BLaER1 treated with 17β-estradiol and CSF1 and Interleukin-3, amounts not matched to agents 10 nM and 100 nM (cell line): ENCODE data around the gene BSN.
"Not testable (repeated sequence)": the region's sequence is repeated elsewhere in the genome, so short reads cannot be mapped to it uniquely, and the experiment has no call there.

Experiments
- H3K27ac ChIP-seq, 11 experiments: shearing (Covaris generic); formaldehyde crosslinking; 2 replicates each; pipeline ENCODE4 v1.8.1; 2022
- H3K27me3 ChIP-seq, 11 experiments: shearing (Covaris generic); formaldehyde crosslinking; 2 replicates each; pipeline ENCODE4 v1.8.1; 2022
- H3K36me3 ChIP-seq, 11 experiments: shearing (Covaris generic); formaldehyde crosslinking; 2 replicates each; pipeline ENCODE4 v1.8.1; 2022
- H3K4me1 ChIP-seq, 10 experiments: shearing (Covaris generic); formaldehyde crosslinking; 2 replicates each; pipeline ENCODE4 v1.8.1; 2022
- H3K4me2 ChIP-seq, 11 experiments: shearing (Covaris generic); formaldehyde crosslinking; 2 replicates each; pipeline ENCODE4 v1.8.1; 2022
- H3K4me3 ChIP-seq, 10 experiments: shearing (Covaris generic); formaldehyde crosslinking; 2 replicates each; pipeline ENCODE4 v1.8.1; 2022
- H3K9ac ChIP-seq, 11 experiments: shearing (Covaris generic); formaldehyde crosslinking; 2 replicates each; pipeline ENCODE4 v1.8.1; 2022
- H3K9me3 ChIP-seq, 11 experiments: shearing (Covaris generic); formaldehyde crosslinking; replicated peaks in 1 of 11; 2 replicates each; pipeline ENCODE4 v1.8.1; 2022
- H4K20me1 ChIP-seq, 11 experiments: shearing (Covaris generic); formaldehyde crosslinking; 2 replicates each; pipeline ENCODE4 v1.8.1; 2022
- Cebpa-rat ChIP-seq, 11 experiments: shearing (Covaris generic); IDR thresholded peaks; 2 replicates each; pipeline ENCODE4 v1.8.1; 2022

Gene BSN

GRCh38 chr3:49689046-49689907 is 135.0 kb downstream of the BSN start, which contains the start of the genes MST1 and RNF123:
Gene MST1 (minus strand): TSS chr3:49689474. CDS start chr3:49688691, 783 bp downstream.
Gene RNF123 (plus strand): TSS chr3:49689557. CDS start chr3:49691166, 1,609 bp downstream.
- TF ChIP-seq Cebpa-rat (IDR thresholded peaks at IDR 0.05): no peak
- H3K9me3 ChIP-seq: peaks cover 0 to 12% (median 5%) of the 10 kb centered on the region in 11 experiments; a peak in 8 of 22 replicates
- peaks cover 22 to 28% (median 25%) of the 10 kb centered on the region in 10 experiments for H3K4me1 ChIP-seq
- peak within 1 kb of the TSS; percentile 69 to 89 (median 83) for H3K27ac ChIP-seq
- H3K4me3 ChIP-seq: peak within 1 kb of the TSS; percentile 89 to 99 (median 96)
- H3K9ac ChIP-seq: peak within 1 kb of the TSS; percentile 88 to 95 (median 92)
- no peaks in the 10 kb centered on the region for H3K27me3 ChIP-seq
- peaks cover 0 to 25% (median 5%) of the 10 kb centered on the region in 11 experiments; a peak in 12 of 22 replicates for H3K36me3 ChIP-seq
- H4K20me1 ChIP-seq: peaks cover 0 to 27% (median 11%) of the 10 kb centered on the region in 11 experiments; a peak in 13 of 22 replicates
- H3K4me2 ChIP-seq: peak within 1 kb of the TSS; percentile 80 to 97 (median 92)

- H3K27me3 ChIP-seq: not testable (repeated sequence)
- Histone ChIP-seq H3K36me3 (peaks cover 0 to 18% (median 0%) of the 10 kb centered on the region in 11 experiments; a peak in 2 of 22 replicates), H4K20me1 (peaks cover 0 to 29% (median 16%) of the 10 kb centered on the region in 11 experiments; a peak in 13 of 22 replicates), H3K4me2 (peak overlapping the region; percentile 80 to 97 (median 92)), H3K9ac (peak overlapping the region; percentile 88 to 95 (median 92)), H3K4me3 (peak overlapping the region; percentile 89 to 99 (median 96)), H3K27ac (peak overlapping the region; percentile 69 to 89 (median 83)), H3K9me3 (peaks cover 0 to 12% (median 5%) of the 10 kb centered on the region in 11 experiments; a peak in 8 of 22 replicates), H3K4me1 (peaks cover 22 to 28% (median 25%) of the 10 kb centered on the region in 10 experiments)
Measured at GRCh38 chr3:49689908-49690624, 135.8 kb downstream of the BSN start.

GRCh38 chr3:49690856-49691255 is 136.6 kb downstream of the BSN start:
- peaks cover 0 to 29% (median 16%) of the 10 kb centered on the region in 11 experiments; a peak in 13 of 22 replicates for H4K20me1 ChIP-seq
- peaks cover 0 to 15% (median 0%) of the 10 kb centered on the region in 11 experiments; a peak in 1 of 22 replicates for H3K36me3 ChIP-seq
- H3K4me1 ChIP-seq: peaks cover 22 to 28% (median 25%) of the 10 kb centered on the region in 10 experiments
- H3K4me2 ChIP-seq: peak overlapping the region; percentile 80 to 97 (median 92)
- peak overlapping the region; percentile 88 to 95 (median 92); a peak in 20 of 22 replicates for H3K9ac ChIP-seq
- H3K4me3 ChIP-seq: peak overlapping the region in 4 of 10 experiments; percentile 89 to 98 (median 98); a peak in 3 of 20 replicates
- H3K27me3 ChIP-seq, H3K27ac ChIP-seq, H3K9me3 ChIP-seq: not testable (repeated sequence)

GRCh38 chr3:49691481-49691880 is 137.2 kb downstream of the BSN start:
- H3K4me3 ChIP-seq, H3K9me3 ChIP-seq, H3K27me3 ChIP-seq, H3K27ac ChIP-seq: not testable (repeated sequence)
- peaks cover 0 to 29% (median 16%) of the 10 kb centered on the region in 11 experiments; a peak in 13 of 22 replicates for H4K20me1 ChIP-seq
- peaks cover 0 to 16% (median 0%) of the 10 kb centered on the region in 11 experiments; a peak in 1 of 22 replicates for H3K36me3 ChIP-seq
- peak overlapping the region in 5 of 11 experiments; percentile 44 to 95 (median 92); a peak in 8 of 22 replicates for H3K9ac ChIP-seq
- H3K4me2 ChIP-seq: peak overlapping the region in 6 of 11 experiments; percentile 80 to 94 (median 88); a peak in 6 of 22 replicates
- H3K4me1 ChIP-seq: peaks cover 22 to 28% (median 25%) of the 10 kb centered on the region in 10 experiments

- Histone ChIP-seq H4K20me1 (peaks cover 0 to 44% (median 18%) of the 10 kb centered on the region in 11 experiments; a peak in 14 of 22 replicates), H3K9ac (peak overlapping the region in 1 of 11 experiments; percentile 8; a peak in 1 of 22 replicates), H3K4me1 (peaks cover 14 to 38% (median 33%) of the 10 kb centered on the region in 10 experiments), H3K36me3 (peaks cover 7 to 46% (median 26%) of the 10 kb centered on the region in 11 experiments; a peak in 19 of 22 replicates)
- not testable (repeated sequence) for H3K27ac ChIP-seq, H3K9me3 ChIP-seq, H3K27me3 ChIP-seq, H3K4me2 ChIP-seq, H3K4me3 ChIP-seq
Measured at GRCh38 chr3:49694409-49695070, 140.3 kb downstream of the BSN start.

DNA sequence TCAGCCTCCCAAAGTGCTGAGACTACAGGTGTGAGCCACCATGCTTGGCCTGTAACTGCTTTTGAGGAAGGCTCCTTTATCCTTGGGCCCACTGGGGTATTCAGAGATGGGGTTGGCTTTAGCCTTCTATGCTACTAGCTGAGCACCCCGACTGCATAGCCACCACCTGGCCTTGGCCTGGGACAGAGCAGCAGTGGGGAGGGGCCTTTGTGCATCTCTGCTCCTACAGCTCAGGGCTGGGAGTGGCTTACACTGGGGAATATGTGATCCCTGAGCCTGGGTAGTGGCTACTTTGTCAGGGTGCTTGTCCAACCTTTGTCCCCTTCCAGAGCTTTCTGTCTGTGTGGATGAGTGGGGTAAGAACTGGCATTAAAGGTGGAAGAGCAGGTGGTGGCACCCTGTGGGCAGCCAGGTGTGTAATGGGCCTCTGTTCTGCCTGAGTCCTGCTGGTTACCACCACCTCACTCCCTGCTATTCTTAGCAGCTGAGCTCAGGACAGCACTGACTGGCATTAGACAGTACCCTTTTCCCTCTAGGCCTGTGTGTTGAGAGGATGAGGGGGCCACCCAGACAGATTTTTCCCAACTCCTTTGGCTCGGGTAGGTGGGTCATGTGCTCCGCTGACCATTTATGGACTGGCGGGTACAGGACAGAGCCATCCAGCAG is 141.2 kb downstream of the BSN start:
- H3K9me3 ChIP-seq, H3K4me3 ChIP-seq, H3K9ac ChIP-seq, H3K27ac ChIP-seq, H3K27me3 ChIP-seq, H3K4me2 ChIP-seq: not testable (repeated sequence)
- H3K36me3 ChIP-seq: peaks cover 12 to 56% (median 36%) of the 10 kb centered on the region in 11 experiments; a peak in 20 of 22 replicates
- peaks cover 11 to 37% (median 33%) of the 10 kb centered on the region in 10 experiments for H3K4me1 ChIP-seq
- peaks cover 0 to 53% (median 18%) of the 10 kb centered on the region in 11 experiments; a peak in 14 of 22 replicates for H4K20me1 ChIP-seq

DNA sequence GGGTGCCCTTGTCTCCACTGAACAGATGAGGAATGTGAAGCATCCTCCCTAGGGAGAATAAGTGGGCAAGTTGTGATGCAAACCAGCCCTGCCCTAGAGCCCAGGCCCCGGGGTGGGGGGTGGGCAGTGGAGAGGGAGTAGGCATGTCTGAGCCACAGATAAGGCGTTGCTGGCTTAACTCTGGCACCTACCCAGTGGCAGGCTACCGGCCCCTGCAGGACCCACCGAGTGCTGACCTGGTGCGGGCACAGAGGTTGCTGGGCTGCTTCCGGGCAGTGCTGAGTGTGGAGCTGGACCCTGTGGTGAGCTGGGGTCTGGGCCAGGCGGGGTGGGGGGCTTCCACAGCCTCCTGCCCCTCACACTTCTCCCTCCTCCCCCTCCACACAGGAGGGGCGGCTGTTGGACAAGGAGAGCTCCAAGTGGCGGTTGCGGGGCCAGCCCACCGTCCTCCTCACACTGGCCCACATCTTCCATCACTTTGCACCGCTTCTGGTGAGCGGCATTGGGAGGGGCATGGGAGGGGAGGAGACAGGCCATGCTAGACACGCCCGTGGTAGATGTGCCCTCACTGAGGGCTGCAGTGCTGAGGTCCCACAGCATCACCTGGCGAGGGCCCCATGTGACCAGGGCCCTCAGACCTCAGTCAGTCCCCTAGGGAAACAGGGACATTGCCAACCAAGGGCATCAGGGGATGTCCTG is 145.2 kb downstream of the BSN start:
- Histone ChIP-seq H4K20me1 (peaks cover 0 to 80% (median 8%) of the 10 kb centered on the region in 11 experiments; a peak in 10 of 22 replicates), H3K27ac (peak overlapping the region in 8 of 11 experiments; percentile 23 to 78 (median 64); a peak in 15 of 22 replicates), H3K36me3 (peaks cover 30 to 86% (median 66%) of the 10 kb centered on the region in 11 experiments), H3K4me1 (peaks cover 0 to 27% (median 23%) of the 10 kb centered on the region in 10 experiments; a peak in 16 of 20 replicates), H3K4me2 (peak overlapping the region in 9 of 11 experiments; percentile 15 to 88 (median 74); a peak in 17 of 22 replicates), H3K27me3 (no peaks in the 10 kb centered on the region), H3K9me3 (no peaks in the 10 kb centered on the region), H3K9ac (peak overlapping the region; percentile 11 to 73 (median 55); a peak in 18 of 22 replicates), H3K4me3 (no peak overlapping the region)
- no peak for TF ChIP-seq Cebpa-rat (IDR thresholded peaks at IDR 0.05)
